ENCODE data around the gene ALOX15B.

GRCh38 chr17:8067806-8068205 lies 28.9 kb downstream of the ALOX15B start:
- TF ChIP-seq CTCF (IDR thresholded peaks at IDR 0.05) (no peak), POLR2A (IDR thresholded peaks at IDR 0.05) (no peak), EP300 (IDR thresholded peaks at IDR 0.05) (no peak)
